Measurements from ENCODE around the gene NPBWR2. TPM values are rescaled to one million over a fixed set of nuclear protein-coding genes. Genes with fewer than 3 reads are reported as not detected.
A peak's percentile ranks its signal among the peaks of the same experiment; 100 is the strongest.

The NPBWR2 gene
- total RNA-seq, 1 donor from 2014 or later: not detected

- TF ChIP-seq, protein P1, sequence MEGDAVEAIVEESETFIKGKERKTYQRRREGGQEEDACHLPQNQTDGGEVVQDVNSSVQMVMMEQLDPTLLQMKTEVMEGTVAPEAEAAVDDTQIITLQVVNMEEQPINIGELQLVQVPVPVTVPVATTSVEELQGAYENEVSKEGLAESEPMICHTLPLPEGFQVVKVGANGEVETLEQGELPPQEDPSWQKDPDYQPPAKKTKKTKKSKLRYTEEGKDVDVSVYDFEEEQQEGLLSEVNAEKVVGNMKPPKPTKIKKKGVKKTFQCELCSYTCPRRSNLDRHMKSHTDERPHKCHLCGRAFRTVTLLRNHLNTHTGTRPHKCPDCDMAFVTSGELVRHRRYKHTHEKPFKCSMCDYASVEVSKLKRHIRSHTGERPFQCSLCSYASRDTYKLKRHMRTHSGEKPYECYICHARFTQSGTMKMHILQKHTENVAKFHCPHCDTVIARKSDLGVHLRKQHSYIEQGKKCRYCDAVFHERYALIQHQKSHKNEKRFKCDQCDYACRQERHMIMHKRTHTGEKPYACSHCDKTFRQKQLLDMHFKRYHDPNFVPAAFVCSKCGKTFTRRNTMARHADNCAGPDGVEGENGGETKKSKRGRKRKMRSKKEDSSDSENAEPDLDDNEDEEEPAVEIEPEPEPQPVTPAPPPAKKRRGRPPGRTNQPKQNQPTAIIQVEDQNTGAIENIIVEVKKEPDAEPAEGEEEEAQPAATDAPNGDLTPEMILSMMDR (conservative IDR thresholded peaks at IDR 0.05): no peak
- DNase-seq (ENCODE audit: low read depth, low spot score): no peak
- Mint-ChIP-seq H3K4me3 (no peak overlapping the region), H3K27ac (ENCODE audit: unreplicated experiment) (no peak overlapping the region), H3K4me1 (no peaks in the 10 kb centered on the region), H3K27me3 (ENCODE audit: low read depth) (no peaks in the 10 kb centered on the region), H3K36me3 (ENCODE audit: low read depth) (no peaks in the 10 kb centered on the region), H3K9me3 (no peaks in the 10 kb centered on the region)
Observed at GRCh38 chr20:64071341-64072332, 35.7 kb downstream of the NPBWR2 start.

- Mint-ChIP-seq H3K9me3 (no peaks in the 10 kb centered on the region), H3K27me3 (ENCODE audit: low read depth) (no peaks in the 10 kb centered on the region), H3K27ac (ENCODE audit: unreplicated experiment) (no peak overlapping the region), H3K4me1 (peaks cover 4% of the 10 kb centered on the region), H3K36me3 (ENCODE audit: low read depth) (no peaks in the 10 kb centered on the region), H3K4me3 (no peak overlapping the region)
- TF ChIP-seq, protein P1 (conservative IDR thresholded peaks at IDR 0.05): no peak
- DNase-seq (ENCODE audit: low read depth, low spot score): no peak
Observed at GRCh38 chr20:64070244-64070993, 36.9 kb downstream of the NPBWR2 start.

DNA sequence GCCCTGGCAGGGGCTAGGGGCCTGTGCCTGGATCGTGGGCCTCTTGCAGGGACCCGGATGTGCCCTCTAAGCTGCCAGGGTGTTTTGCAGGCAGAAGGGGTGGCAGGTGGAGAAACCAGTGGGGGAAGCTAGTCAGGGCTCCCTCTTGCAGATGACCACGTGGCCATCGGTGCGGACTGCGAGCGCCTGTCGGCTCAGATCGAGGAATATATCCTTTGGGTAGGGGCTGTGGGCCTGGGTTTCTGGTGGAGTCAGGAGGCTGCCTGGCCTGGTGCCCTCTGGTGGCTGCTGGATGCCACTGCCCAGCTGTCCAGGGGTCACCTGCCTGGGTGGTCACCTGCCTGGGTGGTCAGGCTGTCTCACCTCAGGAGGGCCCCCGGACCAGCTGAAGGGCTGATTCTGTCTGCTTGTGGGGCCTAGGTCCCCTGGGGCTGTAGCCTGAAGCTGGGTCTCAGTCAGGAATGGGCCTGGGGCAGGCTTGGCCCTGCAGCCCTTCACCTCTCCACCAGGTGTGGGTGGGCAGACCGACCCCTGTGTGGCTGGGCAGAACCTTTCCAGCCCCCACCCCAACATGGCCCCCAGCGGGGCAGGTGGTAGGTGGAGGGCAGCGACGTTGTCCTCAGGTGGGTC, 37.6 kb downstream of the NPBWR2 start:
- no peaks in the 10 kb centered on the region for H3K36me3 Mint-ChIP-seq (ENCODE audit: low read depth)
- peak; percentile 61 for DNase-seq (ENCODE audit: low read depth, low spot score)
- H3K27ac Mint-ChIP-seq (ENCODE audit: unreplicated experiment): no peak overlapping the region
- TF ChIP-seq, protein P1 (conservative IDR thresholded peaks at IDR 0.05): peak; percentile 80
- no peaks in the 10 kb centered on the region for H3K27me3 Mint-ChIP-seq (ENCODE audit: low read depth)
- peaks cover 7% of the 10 kb centered on the region for H3K4me1 Mint-ChIP-seq
- no peaks in the 10 kb centered on the region for H3K9me3 Mint-ChIP-seq
- no peak overlapping the region for H3K4me3 Mint-ChIP-seq

DNA sequence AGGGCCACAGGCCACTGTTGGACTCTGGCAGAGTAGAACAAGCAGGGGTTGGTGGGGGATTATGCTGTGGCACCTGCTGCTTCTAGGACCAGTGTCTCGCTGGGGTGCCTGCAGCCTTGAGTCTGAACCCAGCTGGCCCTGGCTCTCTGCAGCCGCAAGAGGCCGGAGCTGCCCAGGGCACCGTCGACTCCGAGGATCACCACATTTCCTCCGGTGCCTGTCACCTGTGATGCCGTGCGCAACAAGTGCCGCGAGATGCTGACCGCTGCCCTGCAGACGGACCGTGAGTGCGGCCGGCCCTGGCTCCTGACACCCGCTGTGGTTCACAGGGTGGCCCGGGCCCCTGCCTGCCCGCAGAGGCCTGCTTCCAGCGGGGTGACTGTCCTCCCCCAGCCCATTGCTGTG, 38.2 kb downstream of the NPBWR2 start:
- TF ChIP-seq, protein P1 (conservative IDR thresholded peaks at IDR 0.05): no peak
- H3K9me3 Mint-ChIP-seq: no peaks in the 10 kb centered on the region
- H3K4me3 Mint-ChIP-seq: no peak overlapping the region
- H3K27ac Mint-ChIP-seq (ENCODE audit: unreplicated experiment): no peak overlapping the region
- H3K36me3 Mint-ChIP-seq (ENCODE audit: low read depth): no peaks in the 10 kb centered on the region
- H3K4me1 Mint-ChIP-seq: peaks cover 12% of the 10 kb centered on the region
- H3K27me3 Mint-ChIP-seq (ENCODE audit: low read depth): no peaks in the 10 kb centered on the region
- no peak for DNase-seq (ENCODE audit: low read depth, low spot score)

All from neural crest cell (in vitro differentiated cells).